B cell (primary cell): ENCODE results near the gene LRRC7.

Source experiments
- EZH2 ChIP-seq: IDR thresholded peaks from 2 replicates; pipeline ENCODE4 v1.6.1; 2012; ENCODE audit warnings: borderline replicate concordance, low read depth, mild to moderate bottlenecking, moderate library complexity, low read length; ENCODE audit not compliant: insufficient read depth, poor library complexity, severe bottlenecking
- TF ChIP-seq, protein P1 (sequence below): fragments of 200-600 bp; IDR thresholded peaks from one replicate; pipeline ENCODE4 v1.8.0; 2022; ENCODE audit warnings: antibody characterized with exemption, mild to moderate bottlenecking

- TF ChIP-seq, protein P1, sequence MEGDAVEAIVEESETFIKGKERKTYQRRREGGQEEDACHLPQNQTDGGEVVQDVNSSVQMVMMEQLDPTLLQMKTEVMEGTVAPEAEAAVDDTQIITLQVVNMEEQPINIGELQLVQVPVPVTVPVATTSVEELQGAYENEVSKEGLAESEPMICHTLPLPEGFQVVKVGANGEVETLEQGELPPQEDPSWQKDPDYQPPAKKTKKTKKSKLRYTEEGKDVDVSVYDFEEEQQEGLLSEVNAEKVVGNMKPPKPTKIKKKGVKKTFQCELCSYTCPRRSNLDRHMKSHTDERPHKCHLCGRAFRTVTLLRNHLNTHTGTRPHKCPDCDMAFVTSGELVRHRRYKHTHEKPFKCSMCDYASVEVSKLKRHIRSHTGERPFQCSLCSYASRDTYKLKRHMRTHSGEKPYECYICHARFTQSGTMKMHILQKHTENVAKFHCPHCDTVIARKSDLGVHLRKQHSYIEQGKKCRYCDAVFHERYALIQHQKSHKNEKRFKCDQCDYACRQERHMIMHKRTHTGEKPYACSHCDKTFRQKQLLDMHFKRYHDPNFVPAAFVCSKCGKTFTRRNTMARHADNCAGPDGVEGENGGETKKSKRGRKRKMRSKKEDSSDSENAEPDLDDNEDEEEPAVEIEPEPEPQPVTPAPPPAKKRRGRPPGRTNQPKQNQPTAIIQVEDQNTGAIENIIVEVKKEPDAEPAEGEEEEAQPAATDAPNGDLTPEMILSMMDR: no peak
- no peak for TF ChIP-seq EZH2
Observed at GRCh38 chr1:69573911-69574310, 6.2 kb downstream of the LRRC7 start.
